Stimulated activated CD8-positive, alpha-beta memory T cell treated with anti-CD3 and anti-CD28 coated beads, Interleukin-12 subunit alpha, Interleukin-12 subunit beta, amount 100 ng/mL, for 4 hours (primary cell): Measurements from ENCODE around the gene ASB18.
"Not testable (repeated sequence)": the region's sequence is repeated elsewhere in the genome, so short reads cannot be mapped to it uniquely, and the experiment has no call there.

Experiments
- DNase-seq: peaks from one replicate; pipeline ENCODE4 v3.0.0-alpha.2; 2020; ENCODE audit warnings: low read depth

Gene ASB18

GRCh38 chr2:236286873-236287545 lies 22.8 kb upstream of the ASB18 start:
- no peak for DNase-seq

GRCh38 chr2:236284208-236284607 lies 20.0 kb upstream of the ASB18 start:
- DNase-seq: no peak

- no peak for DNase-seq
These were observed 18.2 kb upstream of the ASB18 start for GRCh38 chr2:236282406-236282805.

- DNase-seq: no peak
These were observed 17.2 kb upstream of the ASB18 start for GRCh38 chr2:236281423-236281822.

DNA sequence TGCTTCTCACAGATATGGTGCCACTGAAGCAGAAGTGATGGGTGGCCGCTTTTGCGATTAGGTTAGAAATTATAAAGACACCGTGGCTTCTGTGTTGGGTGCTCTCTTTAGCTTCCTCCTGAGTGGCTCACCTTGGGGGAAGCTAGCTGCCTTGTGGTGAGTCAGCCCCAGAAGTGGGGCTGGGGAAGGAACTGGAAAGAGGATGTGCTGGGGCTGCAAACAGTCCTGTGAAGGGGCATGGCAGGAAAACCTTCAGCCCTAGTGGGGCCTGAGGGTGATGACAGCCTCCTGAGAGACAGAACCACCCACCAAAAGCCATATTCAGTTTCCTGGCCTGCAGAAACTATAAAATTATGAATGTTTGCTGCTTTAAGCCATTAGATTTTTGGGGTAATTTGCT lies 8.9 kb upstream of the ASB18 start:
- no peak for DNase-seq

- DNase-seq: no peak
These were observed 7.6 kb upstream of the ASB18 start for GRCh38 chr2:236271851-236272250.

GRCh38 chr2:236269876-236270275 lies 5.7 kb upstream of the ASB18 start:
- DNase-seq: not testable (repeated sequence)

DNA sequence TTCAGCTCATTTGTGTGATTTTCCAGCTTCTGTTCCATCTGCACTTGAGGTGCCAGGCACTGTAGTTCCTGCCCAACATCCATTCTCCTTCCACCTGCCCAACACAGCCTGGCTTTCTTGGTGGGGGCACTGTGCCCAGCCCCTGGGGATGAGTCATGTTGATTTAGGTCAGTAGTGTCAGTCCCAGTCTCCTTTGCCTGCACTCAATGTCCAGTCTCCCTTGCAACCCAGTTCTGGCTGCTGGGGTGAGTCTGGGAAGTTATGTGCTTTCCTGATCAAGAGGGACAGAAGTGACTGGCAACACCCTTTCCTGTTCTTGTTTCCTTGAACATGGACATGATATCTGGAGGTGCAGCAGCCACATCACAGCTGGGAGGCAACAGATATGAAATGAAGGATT lies 1.5 kb upstream of the ASB18 start:
- DNase-seq: no peak

DNA sequence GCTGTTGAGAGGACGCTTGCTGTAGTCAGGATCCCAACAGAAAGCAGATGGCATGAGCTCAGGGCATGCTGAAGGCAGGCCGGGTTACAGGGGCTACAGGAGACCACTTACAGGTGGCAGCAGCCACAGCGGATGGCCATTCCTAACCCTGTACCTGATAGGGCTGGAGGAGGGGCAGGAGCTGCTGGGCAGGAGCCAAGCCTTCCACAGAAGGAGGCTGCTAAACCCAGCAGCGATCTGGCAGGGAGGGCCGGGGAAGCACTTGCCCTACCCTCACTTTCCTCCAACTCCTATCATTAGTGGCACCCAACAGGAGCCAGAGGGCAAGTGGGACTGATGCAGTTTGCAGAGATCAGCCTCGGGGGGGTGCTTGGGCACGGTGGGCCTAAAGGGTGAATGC lies 2.0 kb downstream of the ASB18 start:
- no peak for DNase-seq

DNA sequence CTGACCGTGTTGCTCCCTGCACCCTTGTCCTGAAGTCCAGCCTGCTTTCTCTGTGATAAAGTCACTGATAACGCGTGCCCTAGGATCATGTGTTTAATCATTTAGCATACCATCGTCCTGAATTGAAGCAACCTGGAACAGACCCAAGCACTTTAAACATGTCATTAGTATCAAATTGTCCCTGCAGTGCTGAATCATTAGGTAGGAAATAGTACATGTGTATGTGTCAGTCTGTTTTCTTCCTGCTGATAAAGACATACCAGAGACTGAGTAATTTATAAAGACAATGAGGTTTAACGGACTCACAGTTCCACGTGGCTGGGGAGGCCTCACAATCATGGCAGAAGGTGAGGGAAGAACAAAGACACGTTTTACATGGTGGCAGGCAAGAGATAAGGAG lies 2.8 kb downstream of the ASB18 start:
- DNase-seq: no peak

GRCh38 chr2:236259371-236259770 lies 4.8 kb downstream of the ASB18 start:
- DNase-seq: no peak

- DNase-seq: no peak
These were observed 6.6 kb downstream of the ASB18 start for GRCh38 chr2:236257575-236257974.

DNA sequence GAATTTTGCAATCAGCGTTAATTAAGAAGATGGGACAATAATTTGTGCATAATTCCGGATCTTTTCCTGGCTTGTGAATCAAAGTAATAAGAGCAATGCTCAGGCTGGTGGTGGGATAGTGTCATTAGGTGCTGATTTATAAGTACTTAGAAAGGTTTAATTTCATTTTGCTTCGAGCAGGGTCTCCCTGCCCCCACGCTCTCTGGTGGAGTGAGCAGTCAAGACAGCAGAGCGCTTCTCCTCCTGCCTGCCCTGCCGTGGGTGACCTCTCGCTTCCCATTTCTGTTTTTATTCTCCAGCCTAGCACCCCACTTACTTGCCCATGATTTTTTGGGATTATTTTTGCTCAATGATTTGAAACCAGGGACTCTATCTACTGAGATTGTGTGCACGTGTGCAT lies 7.1 kb downstream of the ASB18 start:
- DNase-seq: no peak

- DNase-seq: no peak
These were observed 7.7 kb downstream of the ASB18 start for GRCh38 chr2:236256366-236256985.

GRCh38 chr2:236254674-236255073 lies 9.5 kb downstream of the ASB18 start:
- DNase-seq: no peak

- no peak for DNase-seq
These were observed 10.2 kb downstream of the ASB18 start for GRCh38 chr2:236254001-236254400.

DNA sequence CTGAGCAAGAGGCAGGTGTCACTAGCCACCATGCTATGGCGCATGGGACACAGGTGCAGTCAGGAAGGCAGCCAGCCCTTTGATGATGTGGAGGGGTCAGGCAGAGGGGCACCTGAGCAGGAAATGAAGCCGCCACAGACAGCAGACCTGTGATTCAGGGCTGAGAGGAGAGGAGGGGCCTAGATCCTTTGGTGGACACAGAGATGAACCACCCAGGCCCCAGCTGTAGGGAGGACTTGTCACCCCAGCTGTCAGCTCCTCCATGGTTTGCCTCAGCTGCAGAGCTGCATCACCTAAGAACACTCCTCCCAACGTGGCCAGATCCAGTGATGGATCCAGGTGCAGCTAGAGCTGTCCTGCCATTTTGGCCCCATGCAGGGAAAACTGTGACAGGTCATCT lies 11.6 kb downstream of the ASB18 start:
- DNase-seq: no peak

DNA sequence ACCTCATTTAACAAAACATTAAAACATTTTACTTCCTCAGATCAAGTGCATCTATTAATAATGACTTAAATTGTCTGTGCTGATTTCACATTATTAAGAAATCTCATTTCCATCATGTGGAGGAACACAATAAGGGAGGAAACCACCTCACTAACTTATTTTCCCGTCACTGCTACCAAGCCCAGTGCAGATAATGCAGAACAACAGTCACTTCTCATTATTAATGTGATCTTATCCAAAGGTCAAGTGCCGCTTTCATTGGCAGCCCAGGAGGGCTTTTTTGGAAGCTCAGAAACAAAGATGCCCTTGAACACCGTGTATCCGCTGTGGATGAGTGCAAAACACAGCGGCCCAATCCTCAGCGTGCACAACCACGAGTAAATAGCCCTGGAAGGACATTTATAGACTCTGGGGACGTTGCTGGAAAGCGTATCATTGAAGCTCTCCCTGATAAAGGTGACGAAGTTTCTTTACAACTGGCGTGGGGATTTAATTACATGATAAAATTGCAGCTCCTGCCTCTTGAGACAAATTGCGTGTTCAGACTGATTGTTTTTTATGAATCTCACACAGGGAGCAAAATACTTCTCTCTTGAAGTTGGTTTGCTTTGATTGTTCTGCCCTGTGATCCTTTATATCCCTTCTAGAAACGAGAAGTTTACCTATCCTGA lies 13.2 kb downstream of the ASB18 start:
- no peak for DNase-seq

DNA sequence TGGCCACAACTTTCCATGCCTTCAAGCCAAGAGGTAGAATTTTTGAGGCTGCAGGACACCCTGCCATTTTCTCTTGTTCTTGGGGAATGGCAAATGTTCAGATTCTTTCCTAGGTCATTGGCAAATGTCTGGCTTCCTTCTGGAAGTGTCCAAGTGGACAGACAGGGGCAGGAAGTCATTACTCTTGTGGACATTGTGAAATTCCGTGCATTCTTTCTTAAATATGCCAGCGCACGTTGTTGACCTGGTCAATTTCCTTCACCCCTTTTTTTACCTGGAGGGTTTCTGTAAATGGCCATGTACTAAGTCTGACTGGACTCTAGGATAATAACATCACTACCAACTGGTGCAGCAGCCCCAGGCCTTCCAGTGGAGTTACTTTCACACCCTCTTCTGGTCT lies 13.9 kb downstream of the ASB18 start:
- DNase-seq: no peak

DNA sequence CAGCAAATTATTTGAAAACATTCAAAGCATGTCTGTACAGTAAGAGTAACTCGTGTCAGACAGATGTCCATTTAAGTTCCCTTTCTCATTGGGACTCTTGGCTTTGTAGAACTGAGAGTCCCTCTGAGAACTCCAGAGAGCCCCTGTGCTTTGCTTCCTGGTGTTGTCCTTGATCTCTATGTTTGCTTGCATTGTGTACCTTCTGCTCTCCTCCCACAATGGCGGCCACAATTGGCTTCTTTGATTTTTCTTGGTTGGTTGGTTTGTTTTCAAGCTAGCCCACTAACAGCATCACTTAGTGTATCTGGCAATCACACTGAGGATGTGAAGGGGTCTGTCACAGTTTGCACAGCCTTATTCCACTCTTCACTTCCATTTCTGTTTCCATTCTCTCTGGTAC lies 15.1 kb downstream of the ASB18 start:
- no peak for DNase-seq

DNA sequence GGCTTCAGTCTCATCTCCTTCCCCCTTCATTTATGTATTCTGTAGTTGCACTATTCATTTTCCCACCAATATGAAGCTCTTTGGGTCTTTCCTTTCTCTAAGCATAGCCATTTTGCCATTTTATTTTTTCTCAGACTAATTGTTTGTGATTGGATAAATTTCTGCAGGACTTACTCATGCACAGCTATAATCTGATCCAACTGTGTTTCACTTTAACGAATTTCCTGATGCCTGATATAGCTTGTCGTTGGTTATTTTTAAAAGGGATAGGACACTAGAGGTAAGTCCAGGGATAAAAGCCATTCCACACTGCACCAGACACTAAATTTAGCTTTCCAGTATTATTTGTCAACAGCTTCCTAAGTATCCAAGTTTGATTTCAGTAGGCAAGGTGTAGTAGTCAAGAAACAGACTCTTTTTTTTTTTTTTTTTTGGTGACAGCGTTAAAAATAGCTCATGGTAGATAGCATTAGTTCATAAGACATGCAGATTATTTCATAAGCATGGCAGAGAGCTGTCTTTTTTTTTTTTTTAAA lies 17.4 kb downstream of the ASB18 start:
- DNase-seq: no peak

GRCh38 chr2:236244256-236244655 lies 19.9 kb downstream of the ASB18 start:
- no peak for DNase-seq

- DNase-seq: no peak
These were observed 22.1 kb downstream of the ASB18 start for GRCh38 chr2:236242057-236242495.
